GM12875 (cell line): Measurements from ENCODE around the gene PTPRD.

Experiments used
- H3K4me3 ChIP-seq: one replicate; pipeline ENCODE4 v1.5.1; 2011; ENCODE audit warnings: low read depth, low read length, control low read depth
- TF ChIP-seq, protein P1 (sequence below): IDR thresholded peaks from 2 replicates; pipeline ENCODE4 v1.5.1; 2011; ENCODE audit warnings: low read depth, mild to moderate bottlenecking, control low read depth, inconsistent platforms, low read length, moderate library complexity, borderline replicate concordance; ENCODE audit not compliant: insufficient read depth

Gene PTPRD

DNA sequence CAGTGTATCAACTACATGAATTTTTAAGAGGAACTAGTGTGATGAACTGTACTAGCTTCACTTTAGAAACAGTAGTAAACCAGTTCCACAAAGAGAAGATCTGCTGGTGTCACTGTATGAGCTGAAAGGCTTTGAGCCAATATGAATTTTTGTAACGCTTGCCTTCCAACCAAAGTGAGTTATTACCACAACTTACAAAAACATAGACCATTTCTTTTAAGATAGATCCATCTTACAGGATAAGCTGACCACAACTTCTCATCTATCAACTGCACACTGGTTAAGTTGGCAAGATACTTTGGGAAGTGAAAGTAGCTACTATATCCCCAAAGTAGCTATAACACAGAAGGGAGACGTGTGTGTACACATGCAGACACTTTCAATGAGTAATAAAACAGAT lies 1963.6 kb downstream of the PTPRD start:
- TF ChIP-seq, protein P1, sequence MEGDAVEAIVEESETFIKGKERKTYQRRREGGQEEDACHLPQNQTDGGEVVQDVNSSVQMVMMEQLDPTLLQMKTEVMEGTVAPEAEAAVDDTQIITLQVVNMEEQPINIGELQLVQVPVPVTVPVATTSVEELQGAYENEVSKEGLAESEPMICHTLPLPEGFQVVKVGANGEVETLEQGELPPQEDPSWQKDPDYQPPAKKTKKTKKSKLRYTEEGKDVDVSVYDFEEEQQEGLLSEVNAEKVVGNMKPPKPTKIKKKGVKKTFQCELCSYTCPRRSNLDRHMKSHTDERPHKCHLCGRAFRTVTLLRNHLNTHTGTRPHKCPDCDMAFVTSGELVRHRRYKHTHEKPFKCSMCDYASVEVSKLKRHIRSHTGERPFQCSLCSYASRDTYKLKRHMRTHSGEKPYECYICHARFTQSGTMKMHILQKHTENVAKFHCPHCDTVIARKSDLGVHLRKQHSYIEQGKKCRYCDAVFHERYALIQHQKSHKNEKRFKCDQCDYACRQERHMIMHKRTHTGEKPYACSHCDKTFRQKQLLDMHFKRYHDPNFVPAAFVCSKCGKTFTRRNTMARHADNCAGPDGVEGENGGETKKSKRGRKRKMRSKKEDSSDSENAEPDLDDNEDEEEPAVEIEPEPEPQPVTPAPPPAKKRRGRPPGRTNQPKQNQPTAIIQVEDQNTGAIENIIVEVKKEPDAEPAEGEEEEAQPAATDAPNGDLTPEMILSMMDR: no peak
- H3K4me3 ChIP-seq: no peak overlapping the region

DNA sequence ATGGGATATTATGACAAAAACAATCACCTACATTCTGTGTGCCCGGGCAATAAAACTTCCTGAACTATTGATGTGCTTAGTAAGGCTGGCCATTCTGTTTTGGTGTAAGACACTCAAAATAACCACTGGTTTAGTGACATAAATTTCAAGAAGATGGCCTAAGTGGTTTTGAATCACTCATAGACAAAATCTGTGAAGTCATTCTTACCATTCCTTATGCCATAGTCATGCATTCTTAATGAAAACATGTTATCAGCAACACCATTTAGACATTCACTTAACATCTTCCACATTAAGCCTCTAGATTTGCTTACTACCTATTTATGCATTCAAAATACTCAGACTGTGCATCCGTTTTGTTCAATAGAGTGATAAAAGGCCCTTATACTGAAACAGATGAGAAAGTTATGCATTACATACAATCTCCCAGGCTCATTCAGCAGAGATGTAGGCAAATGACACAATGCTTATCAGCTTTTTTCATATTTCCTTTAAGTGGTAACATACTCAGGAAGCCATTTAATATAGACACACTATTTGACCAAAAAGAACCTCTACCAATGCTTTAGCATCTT lies 1964.4 kb downstream of the PTPRD start:
- TF ChIP-seq, protein P1: no peak
- no peak overlapping the region for H3K4me3 ChIP-seq

DNA sequence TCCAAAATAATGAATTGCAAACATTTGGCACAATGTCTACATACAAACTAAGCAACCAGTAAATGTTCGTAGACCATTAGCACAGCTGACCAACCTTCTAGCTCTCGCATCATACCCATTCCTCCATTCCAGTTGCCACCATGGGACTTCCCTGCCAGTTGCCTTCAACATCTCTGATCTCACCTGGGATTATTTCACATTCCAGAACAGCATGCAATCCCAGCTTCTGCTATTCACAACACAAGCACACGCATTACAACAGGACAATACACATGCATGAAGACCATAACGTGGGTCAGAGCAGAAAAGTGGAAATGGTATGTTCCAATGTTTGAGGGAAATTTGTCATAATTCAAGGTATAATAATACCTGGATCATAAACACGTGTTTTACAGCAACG lies 1965.0 kb downstream of the PTPRD start:
- no peak overlapping the region for H3K4me3 ChIP-seq
- TF ChIP-seq, protein P1: no peak

DNA sequence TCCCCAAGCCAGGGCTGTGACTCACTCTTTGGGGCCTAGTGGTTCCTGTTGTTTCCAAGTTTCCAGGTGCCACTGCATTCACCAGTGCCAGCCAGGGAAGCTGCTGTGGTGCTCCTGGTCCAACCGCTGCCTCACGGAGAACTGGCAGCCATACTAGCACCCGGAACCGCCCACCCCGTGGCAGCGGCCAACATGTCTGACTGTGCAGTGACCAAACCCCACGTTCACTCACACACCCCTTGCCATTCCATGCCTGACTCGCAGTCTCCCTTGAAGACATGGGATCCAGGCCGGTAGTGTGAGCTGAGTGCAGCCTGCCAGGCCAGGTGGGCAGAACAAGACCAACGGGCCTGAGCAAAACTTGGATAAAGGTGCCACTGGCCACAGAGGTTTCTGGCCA lies 1968.2 kb downstream of the PTPRD start:
- TF ChIP-seq, protein P1: no peak
- no peak overlapping the region for H3K4me3 ChIP-seq

DNA sequence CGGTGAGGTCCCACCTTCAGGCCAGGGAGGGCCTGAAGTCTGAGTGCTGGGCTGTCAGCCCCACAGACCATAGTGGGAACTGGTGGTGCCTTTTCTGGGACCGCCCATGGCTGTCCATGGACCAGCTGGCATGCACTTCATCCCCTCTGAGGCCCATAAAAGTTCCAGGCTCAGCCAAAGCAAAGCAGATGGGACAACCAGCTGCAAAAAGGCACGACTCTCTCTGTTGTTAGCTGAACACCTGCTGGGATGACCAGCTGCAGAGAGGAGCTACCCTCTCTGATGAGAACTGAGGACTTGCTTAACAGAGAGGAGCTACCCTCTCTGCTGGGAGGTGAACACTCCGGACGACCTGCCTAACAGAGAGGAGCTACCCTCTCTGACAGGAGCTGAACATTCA lies 1968.9 kb downstream of the PTPRD start:
- TF ChIP-seq, protein P1: no peak
- no peak overlapping the region for H3K4me3 ChIP-seq

DNA sequence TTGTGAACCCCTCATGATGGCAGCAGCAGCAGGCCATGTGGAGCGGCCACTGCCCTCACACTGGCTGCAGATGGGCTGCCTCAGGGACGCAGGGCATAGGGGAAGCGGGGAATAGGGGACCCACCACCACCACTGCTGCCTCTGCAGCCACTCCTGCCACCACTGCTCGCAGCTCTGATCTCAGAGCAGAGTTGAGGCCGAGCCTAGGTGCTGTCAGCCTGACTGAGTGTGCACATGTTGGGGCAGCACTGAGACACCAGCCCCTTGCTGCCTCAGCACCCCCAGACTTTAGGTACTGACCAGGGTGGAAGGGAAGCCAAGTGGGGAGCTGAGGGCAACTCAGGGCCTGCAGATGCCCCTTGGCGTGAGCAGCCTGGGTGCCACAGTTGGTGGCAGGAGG lies 1969.3 kb downstream of the PTPRD start:
- TF ChIP-seq, protein P1: no peak
- H3K4me3 ChIP-seq: no peak overlapping the region

DNA sequence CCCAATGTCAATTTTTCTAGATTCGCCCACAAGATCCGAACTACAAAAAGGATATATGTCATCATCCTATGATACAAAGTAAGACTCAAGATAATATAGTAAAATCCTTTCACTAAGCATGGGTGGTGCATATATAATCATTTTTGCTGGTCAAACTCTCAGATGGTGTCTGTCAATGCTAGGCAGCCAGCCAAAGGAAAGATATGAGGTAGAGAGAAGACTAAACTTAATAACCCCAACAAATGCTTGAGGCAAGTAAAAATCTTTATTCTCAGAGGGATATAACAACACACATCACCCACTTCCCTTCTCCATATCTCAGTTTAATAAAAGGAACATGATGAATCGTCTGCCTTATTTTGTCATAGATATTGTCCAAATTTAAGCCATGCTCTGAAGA lies 1972.0 kb downstream of the PTPRD start:
- TF ChIP-seq, protein P1: no peak
- H3K4me3 ChIP-seq: no peak overlapping the region
